ENCODE measurements around the gene TANK. TPM values are rescaled to one million over a fixed set of nuclear protein-coding genes. Genes with fewer than 3 reads are reported as not detected.
A peak's percentile ranks its signal among the peaks of the same experiment; 100 is the strongest.
"Not testable (repeated sequence)": the region's sequence is repeated elsewhere in the genome, so short reads cannot be mapped to it uniquely, and the experiment has no call there.

TANK gene
- polyA plus RNA-seq, 3 donors from 2014 or later = 32.5 to 53.9 (median 44.7) TPM

DNA sequence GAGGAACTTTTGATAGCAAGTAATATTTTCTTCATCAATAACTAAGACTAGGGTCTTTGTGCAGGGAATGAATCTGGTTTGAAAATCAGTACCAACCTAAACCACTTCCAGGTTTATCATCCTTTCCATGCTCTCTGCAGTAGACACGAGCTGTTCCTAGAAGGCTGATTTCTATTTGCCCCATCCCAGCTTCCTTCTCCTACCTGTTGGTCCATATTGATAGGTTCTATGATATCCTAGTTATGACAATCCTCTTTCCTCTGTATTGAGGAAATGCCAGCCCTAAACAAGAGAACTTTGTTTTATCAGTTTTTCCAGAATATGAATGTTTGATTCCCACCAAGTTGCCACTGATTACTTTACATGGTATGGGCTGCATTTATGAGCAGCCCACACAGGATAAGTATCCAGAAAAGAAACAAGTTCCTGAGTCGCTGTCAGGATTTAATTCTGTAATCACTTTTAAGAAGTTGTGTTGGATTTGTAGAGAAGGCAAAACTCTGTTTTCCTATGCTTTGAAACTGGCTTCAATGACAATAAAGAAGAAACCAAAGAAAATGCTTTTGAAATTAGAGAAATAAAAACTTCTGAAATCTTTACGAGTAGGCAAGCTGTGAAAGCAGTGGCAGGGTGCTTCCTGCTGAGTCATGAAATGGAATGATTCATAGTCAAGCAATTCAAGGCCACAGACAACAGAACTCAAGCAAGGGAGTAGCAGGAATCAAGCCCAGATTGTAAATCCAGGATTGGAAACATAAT, 37.3 kb upstream of the TANK start:
- no peaks in the 10 kb centered on the region for H3K9me3 Mint-ChIP-seq
- H3K4me3 Mint-ChIP-seq = no peak overlapping the region
- no peaks in the 10 kb centered on the region for H3K36me3 Mint-ChIP-seq
- no peaks in the 10 kb centered on the region for H3K27me3 Mint-ChIP-seq (ENCODE audit: low read depth in 3 of 3)
- no peaks in the 10 kb centered on the region for H3K4me1 Mint-ChIP-seq
- no peak overlapping the region for H3K27ac Mint-ChIP-seq
- no peak for DNase-seq

DNA sequence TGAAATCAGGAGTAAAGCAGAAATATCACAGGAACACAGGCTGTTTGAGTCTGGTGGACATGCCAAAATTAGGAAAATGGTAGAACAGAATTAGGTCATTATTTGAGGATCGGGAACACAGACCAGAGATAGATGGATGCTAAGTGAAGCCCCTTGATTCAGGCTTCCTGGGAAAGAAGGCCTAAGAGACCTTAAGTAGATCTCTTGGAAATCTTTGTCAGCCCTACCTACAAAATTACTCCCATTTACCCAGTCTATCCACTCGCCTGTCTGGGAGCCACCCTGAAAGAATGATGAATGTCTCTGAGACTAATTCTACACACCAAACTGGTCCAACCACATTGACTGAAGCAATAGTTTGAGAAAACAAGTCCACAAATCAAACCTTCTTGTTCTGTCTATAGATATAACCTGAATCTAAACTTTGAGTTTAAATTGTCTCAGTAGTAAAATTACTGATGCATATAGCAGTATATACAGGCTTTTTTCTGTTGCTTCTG, 36.6 kb upstream of the TANK start:
- DNase-seq = no peak
- Mint-ChIP-seq H3K4me1 (no peaks in the 10 kb centered on the region), H3K4me3 (no peak overlapping the region), H3K9me3 (no peaks in the 10 kb centered on the region), H3K27me3 (ENCODE audit: low read depth in 3 of 3) (no peaks in the 10 kb centered on the region), H3K36me3 (no peaks in the 10 kb centered on the region), H3K27ac (no peak overlapping the region)

DNA sequence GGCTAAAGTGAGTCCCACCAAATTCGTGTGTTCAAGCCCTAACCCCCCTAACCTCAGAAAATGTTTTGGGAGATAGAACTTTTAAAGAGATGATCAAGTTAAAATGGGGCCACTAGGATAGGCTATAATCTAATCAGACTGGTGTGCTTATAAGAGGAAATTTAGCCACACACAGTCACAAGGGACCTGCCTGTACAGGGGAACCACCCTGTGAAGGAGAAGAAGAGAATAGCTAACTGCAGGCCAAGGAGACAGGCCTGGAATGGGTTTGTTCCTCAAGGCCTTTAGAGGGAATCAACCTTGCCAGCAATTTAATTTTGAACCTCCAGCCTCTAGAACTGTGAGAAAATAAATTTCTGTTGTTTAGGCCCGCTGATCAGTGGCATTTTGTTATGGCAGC, 36.0 kb upstream of the TANK start:
- Mint-ChIP-seq H3K9me3 (no peaks in the 10 kb centered on the region), H3K4me3 (no peak overlapping the region), H3K4me1 (no peaks in the 10 kb centered on the region), H3K27me3 (ENCODE audit: low read depth in 3 of 3) (peaks cover 0 to 4% (median 0%) of the 10 kb centered on the region in 3 donors), H3K27ac (no peak overlapping the region), H3K36me3 (no peaks in the 10 kb centered on the region)
- no peak for DNase-seq

DNA sequence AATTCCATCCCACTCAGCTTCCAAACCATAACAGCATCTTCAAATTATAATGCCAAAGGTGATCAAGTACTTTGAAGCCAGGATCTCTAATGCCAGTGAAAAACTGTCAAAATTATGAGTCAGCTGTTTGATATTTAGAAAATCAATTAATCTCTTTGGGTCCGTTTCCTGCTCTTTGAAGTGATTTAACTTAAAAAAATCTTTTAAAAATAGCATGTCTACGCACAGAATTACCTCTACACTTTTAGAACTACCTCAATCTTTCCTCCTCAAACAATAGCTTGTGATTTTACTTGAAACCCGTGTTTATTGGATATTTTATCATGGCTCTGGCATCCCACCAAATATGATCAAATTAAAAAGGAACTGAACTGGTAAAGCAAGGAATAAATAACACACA, 31.3 kb upstream of the TANK start:
- no peak overlapping the region for H3K4me3 Mint-ChIP-seq

DNA sequence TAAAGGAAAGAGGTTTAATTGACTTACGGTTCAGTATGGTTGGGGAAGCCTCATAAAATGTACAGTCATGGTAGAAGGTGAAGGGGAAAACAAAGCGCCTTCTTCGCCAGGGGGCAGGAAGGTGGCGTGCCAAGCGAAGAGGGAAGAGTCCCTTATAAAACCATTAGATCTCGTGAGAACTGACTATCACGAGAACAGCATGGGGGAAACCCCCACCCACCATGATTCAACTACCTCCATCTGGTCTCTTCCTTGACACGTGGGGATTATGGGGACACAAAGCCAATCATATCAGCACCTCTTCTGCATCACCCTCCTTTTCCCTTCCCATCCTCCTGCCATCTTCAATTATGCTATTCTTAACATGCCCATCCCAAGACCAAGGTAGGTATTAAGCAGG, 29.9 kb upstream of the TANK start:
- Mint-ChIP-seq H3K27me3 (ENCODE audit: low read depth in 3 of 3) (peaks cover 1 to 9% (median 2%) of the 10 kb centered on the region in 3 donors), H3K4me3 (no peak overlapping the region), H3K9me3 (no peaks in the 10 kb centered on the region), H3K4me1 (peaks cover 5% of the 10 kb centered on the region in 2 donors), H3K36me3 (peaks cover 0 to 3% (median 3%) of the 10 kb centered on the region in 3 donors), H3K27ac (no peak overlapping the region)
- no peak for DNase-seq

More for the DNA sequence above, 31.3 kb upstream of the TANK start:
- no peaks in the 10 kb centered on the region for H3K9me3 Mint-ChIP-seq
- H3K27me3 Mint-ChIP-seq (ENCODE audit: low read depth in 3 of 3) = peaks cover 0 to 9% (median 1%) of the 10 kb centered on the region in 3 donors
- DNase-seq = no peak
- H3K36me3 Mint-ChIP-seq = peaks cover 0 to 3% (median 3%) of the 10 kb centered on the region in 3 donors
- H3K4me1 Mint-ChIP-seq = no peaks in the 10 kb centered on the region
- no peak overlapping the region for H3K27ac Mint-ChIP-seq

DNA sequence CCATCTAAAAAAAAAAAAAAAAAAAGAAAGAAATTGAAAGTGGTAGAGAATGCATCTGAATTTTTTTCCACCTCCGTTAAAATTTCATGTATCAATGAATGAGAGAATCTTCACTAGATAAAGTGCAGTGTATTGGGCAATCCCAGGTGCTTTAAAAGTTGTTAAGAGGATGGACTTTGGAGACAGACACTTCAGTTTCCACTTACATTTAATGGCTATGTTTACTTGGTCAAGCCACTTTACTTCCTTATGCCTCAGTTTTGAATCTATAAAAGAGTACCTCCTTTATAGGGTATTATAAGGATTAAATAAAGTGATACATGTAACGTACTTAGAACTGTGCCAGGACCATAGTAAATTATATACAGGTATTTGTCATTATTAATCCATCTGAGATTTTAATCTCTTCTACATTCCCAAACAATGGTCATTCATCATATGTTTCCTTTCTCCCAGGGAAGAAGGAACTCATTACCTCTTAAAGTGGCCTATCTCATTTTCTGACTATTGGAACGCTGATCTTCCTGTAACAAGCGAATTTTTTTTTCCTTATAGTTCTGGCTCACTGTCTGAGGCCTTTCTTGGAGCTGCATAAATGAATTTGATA, 29.1 kb upstream of the TANK start:
- Mint-ChIP-seq H3K9me3 (no peaks in the 10 kb centered on the region), H3K36me3 (peaks cover 0 to 3% (median 3%) of the 10 kb centered on the region in 3 donors), H3K4me3 (no peak overlapping the region), H3K4me1 (peaks cover 9 to 13% of the 10 kb centered on the region in 2 donors), H3K27ac (no peak overlapping the region), H3K27me3 (ENCODE audit: low read depth in 3 of 3) (peaks cover 1 to 9% (median 2%) of the 10 kb centered on the region in 3 donors)
- DNase-seq = no peak

DNA sequence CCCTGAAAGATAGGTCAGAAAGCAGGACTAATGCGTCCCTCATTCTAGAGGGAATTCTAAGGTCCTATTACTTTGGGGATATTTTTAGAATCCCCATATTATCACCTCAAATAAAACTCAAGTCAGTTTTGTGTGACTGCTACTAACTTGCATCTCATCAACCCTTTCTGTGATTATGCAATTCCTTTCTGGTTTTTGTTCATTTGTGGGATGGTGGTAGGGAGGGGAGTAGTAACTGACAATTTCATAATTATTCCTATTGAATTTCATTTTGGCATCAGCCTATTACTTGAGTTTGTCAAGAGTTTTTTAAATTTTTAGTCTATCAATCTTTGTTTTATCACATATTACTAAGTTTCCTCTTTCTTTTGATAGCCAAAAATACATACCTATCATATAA, 28.4 kb upstream of the TANK start:
- no peak for DNase-seq
- Mint-ChIP-seq H3K27ac (no peak overlapping the region), H3K4me3 (no peak overlapping the region), H3K36me3 (peaks cover 0 to 3% (median 3%) of the 10 kb centered on the region in 3 donors), H3K4me1 (peaks cover 15 to 19% of the 10 kb centered on the region in 2 donors), H3K9me3 (no peaks in the 10 kb centered on the region), H3K27me3 (ENCODE audit: low read depth in 3 of 3) (peaks cover 1 to 9% (median 2%) of the 10 kb centered on the region in 3 donors)

DNA sequence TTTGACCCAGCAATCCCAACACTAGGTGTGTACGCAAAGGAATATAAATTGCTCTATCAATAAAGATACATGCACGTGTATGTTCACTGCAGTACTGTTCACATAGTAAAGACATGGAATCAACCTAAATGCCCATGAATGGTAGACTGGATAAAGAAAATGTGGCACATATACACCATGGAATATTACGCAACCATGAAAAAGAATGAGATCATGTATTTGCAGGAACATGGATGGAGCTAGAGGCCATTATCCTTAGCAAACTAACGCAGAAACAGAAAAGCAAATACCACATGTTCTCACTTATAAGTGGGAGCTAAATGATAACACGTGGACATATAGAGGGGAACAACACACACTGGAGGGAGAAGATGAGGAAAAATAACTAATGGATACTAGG, 27.8 kb upstream of the TANK start:
- H3K27me3 Mint-ChIP-seq (ENCODE audit: low read depth in 3 of 3); H3K4me3 Mint-ChIP-seq; H3K27ac Mint-ChIP-seq; H3K9me3 Mint-ChIP-seq; DNase-seq; H3K36me3 Mint-ChIP-seq: not testable (repeated sequence)
- H3K4me1 Mint-ChIP-seq = peaks cover 18 to 22% of the 10 kb centered on the region in 2 donors

DNA sequence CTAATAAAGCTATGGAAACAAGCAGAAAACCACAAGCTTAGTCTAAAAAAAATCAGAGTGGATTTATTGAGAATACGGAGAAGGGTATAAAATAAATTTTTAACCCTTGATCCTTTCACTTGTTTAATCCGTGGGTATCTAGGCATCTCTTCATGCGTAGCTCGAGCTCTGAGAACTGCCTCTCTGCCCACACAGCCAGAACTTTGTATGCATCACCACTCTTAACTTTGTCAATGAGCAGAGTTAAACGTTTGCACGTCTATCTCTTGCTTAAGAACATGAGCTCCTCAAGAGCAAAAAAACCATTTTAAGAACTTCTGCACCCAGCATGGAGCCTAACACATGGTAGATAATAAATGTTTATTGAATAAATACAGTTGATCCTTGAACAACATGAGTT, 26.9 kb upstream of the TANK start:
- Mint-ChIP-seq H3K27me3 (ENCODE audit: low read depth in 3 of 3) (peaks cover 1 to 9% (median 2%) of the 10 kb centered on the region in 3 donors), H3K4me1 (peaks cover 24 to 32% of the 10 kb centered on the region in 2 donors), H3K4me3 (no peak overlapping the region), H3K9me3 (no peaks in the 10 kb centered on the region), H3K27ac (no peak overlapping the region), H3K36me3 (peaks cover 0 to 3% (median 3%) of the 10 kb centered on the region in 3 donors)
- DNase-seq = no peak

DNA sequence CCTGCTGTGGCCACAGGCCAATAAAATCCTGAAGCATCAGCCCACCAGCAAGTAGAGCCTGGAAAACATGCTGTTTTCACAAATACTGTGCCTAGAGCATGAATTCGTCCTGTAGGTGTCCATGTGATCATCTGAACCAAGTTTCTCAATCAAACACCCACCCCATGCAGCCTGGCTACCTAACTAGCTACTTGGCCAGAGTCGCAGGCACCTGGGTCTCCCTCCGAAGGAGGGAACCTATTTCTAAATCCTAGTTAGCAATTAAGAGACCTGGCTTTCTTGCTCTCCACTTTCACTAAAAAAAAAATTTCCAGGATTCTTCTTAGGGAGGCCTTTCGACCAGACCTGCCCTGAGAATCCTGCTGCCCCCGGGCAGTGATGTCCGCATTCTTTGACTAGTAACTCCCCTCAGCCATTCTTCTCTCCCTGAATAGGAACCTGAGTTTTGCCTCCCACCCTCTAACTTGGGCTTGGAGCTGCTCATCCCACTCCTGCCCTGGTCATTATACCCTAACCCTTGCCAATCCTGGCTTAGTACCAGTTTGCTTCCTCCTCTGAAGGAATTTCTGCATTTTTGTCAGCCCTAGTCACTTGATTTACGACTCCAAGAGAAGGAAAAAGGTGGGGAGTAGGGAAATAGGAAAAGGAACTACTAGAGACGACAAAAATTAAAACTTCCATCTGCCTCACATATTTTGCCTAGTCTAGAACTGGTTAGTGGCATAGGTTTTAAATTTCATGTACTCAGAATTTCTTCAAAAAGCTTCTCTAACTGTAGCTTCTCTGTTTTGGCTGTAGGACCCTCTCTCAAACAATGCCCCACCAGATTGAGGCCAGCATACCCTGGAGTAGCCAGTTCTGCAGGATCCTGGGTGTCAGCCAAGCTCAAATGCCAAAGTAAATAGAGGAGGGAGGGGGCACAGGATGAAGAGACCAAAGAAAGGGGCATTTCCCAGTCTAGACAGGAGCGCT, 25.4 kb upstream of the TANK start:
- peak overlapping the region in 4 of 5 donors; percentile 6 to 78 (median 22) for H3K4me3 Mint-ChIP-seq
- H3K4me1 Mint-ChIP-seq = peaks cover 38 to 47% of the 10 kb centered on the region in 2 donors
- H3K27me3 Mint-ChIP-seq (ENCODE audit: low read depth in 3 of 3) = peaks cover 1 to 4% (median 2%) of the 10 kb centered on the region in 3 donors
- no peak for DNase-seq
- no peaks in the 10 kb centered on the region for H3K9me3 Mint-ChIP-seq
- H3K27ac Mint-ChIP-seq = peak overlapping the region in 5 of 6 donors; percentile 52 to 93 (median 77)
- H3K36me3 Mint-ChIP-seq = peaks cover 0 to 3% (median 3%) of the 10 kb centered on the region in 3 donors

DNA sequence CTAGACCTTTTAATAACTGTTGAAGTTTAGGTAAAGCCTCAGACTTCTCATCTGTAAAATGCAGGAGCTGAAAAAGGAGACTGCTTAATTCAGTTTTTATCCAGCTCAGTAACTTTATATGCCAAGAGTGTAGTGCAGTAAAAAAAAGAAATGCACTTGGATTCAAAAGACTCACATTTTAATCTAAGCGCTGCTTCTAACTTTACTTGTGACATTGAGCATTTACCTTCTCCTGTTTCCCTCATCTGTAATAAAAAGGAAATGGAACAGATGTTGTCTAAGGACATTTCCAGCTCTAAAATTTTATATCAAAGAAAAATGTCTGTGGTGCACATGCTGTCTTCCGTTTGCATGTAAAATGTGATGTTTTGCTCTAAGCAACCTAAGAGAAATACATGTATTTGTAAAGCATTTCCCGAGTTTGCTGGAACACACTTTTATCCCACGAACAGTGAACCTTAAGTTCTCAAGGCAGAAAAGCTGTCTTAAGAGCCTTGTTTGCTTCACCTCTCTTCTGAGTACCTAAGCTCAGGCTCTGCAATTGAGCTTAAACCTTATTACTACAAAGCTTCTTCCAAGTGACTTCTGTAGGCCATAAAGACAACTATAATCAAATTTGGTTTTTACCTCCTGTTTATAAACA, 24.2 kb upstream of the TANK start:
- H3K27ac Mint-ChIP-seq = peak overlapping the region; percentile 91 to 97 (median 94)
- H3K27me3 Mint-ChIP-seq (ENCODE audit: low read depth in 3 of 3) = peaks cover 0 to 2% (median 0%) of the 10 kb centered on the region in 3 donors
- no peak for DNase-seq
- peak overlapping the region; percentile 82 to 91 (median 87) for H3K4me3 Mint-ChIP-seq
- peaks cover 46 to 57% of the 10 kb centered on the region in 2 donors for H3K4me1 Mint-ChIP-seq
- H3K36me3 Mint-ChIP-seq = peaks cover 0 to 3% (median 3%) of the 10 kb centered on the region in 3 donors
- no peaks in the 10 kb centered on the region for H3K9me3 Mint-ChIP-seq

DNA sequence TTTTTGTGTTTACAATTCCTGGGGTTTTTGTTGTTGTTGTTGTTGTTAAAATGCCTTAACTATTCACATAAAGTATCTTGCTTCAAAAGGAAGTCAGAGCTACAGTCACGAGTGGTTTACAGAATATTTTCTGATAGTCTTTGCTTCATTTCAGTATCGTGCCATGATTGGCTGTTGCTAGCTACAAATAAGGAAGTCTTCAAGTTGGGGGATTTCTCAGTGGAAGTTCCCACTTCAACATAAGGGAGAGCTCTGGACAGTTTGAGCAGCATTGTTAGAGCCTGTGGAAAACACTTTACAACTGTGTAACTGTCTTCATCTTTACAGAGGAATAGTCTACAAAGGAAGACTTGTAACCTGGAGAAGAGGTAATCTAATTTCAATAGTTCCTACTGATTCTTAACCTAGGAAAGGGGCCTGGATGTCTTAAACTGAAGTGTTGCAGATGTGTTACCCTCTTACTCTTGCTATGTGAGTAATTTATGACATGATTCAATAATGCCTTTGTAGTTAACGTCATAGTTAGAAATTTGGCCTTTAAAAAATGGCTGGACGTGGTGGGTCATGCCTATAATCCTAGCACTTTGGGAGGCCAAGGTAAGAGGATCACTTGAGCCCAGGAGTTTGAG, 23.4 kb upstream of the TANK start:
- no peaks in the 10 kb centered on the region for H3K9me3 Mint-ChIP-seq
- H3K4me1 Mint-ChIP-seq = peaks cover 51 to 63% of the 10 kb centered on the region in 2 donors
- H3K27ac Mint-ChIP-seq = peak overlapping the region; percentile 91 to 97 (median 94)
- peaks cover 0 to 7% (median 3%) of the 10 kb centered on the region in 3 donors for H3K36me3 Mint-ChIP-seq
- DNase-seq = peak; percentile 45 to 65 (median 56)
- H3K4me3 Mint-ChIP-seq = peak overlapping the region; percentile 82 to 91 (median 87)
- peaks cover 0 to 2% (median 0%) of the 10 kb centered on the region in 3 donors for H3K27me3 Mint-ChIP-seq (ENCODE audit: low read depth in 3 of 3)
